IPS-18c (cell line): ENCODE results near the gene PRKN.

ENCODE experiments used
- H3K4me3 ChIP-seq: 2 replicates; pipeline ENCODE4 v1.7.0; 2013; ENCODE audit warnings: low read depth, mild to moderate bottlenecking, low read length, moderate library complexity; ENCODE audit not compliant: insufficient read depth
- H3K9me3 ChIP-seq: one replicate; pipeline ENCODE4 v1.6.1; 2013; ENCODE audit warnings: mild to moderate bottlenecking, low read length, moderate library complexity; ENCODE audit not compliant: control insufficient read depth, insufficient read depth

PRKN gene

GRCh38 chr6:161722394-161722793 is 1005.2 kb downstream of the PRKN start:
- Histone ChIP-seq H3K9me3 (no peaks in the 10 kb centered on the region), H3K4me3 (no peak overlapping the region)

GRCh38 chr6:161721511-161721910 is 1006.1 kb downstream of the PRKN start:
- Histone ChIP-seq H3K9me3 (no peaks in the 10 kb centered on the region), H3K4me3 (no peak overlapping the region)

GRCh38 chr6:161716176-161716575 is 1011.4 kb downstream of the PRKN start:
- no peak overlapping the region for H3K4me3 ChIP-seq
- H3K9me3 ChIP-seq: no peaks in the 10 kb centered on the region

GRCh38 chr6:161711938-161712337 is 1015.6 kb downstream of the PRKN start:
- H3K4me3 ChIP-seq: no peak overlapping the region

GRCh38 chr6:161711515-161711914 is 1016.1 kb downstream of the PRKN start:
- H3K9me3 ChIP-seq: no peaks in the 10 kb centered on the region

More at GRCh38 chr6:161711938-161712337, 1015.6 kb downstream of the PRKN start:
- H3K9me3 ChIP-seq: no peaks in the 10 kb centered on the region

GRCh38 chr6:161710698-161711097 is 1016.9 kb downstream of the PRKN start:
- H3K4me3 ChIP-seq: no peak overlapping the region
- H3K9me3 ChIP-seq: no peaks in the 10 kb centered on the region

More at GRCh38 chr6:161711515-161711914, 1016.1 kb downstream of the PRKN start:
- H3K4me3 ChIP-seq: no peak overlapping the region

- no peak overlapping the region for H3K4me3 ChIP-seq
- no peaks in the 10 kb centered on the region for H3K9me3 ChIP-seq
These were observed 1026.5 kb downstream of the PRKN start for GRCh38 chr6:161701056-161701455.

GRCh38 chr6:161696801-161697200 is 1030.8 kb downstream of the PRKN start:
- no peak overlapping the region for H3K4me3 ChIP-seq
- H3K9me3 ChIP-seq: no peaks in the 10 kb centered on the region

GRCh38 chr6:161694995-161695394 is 1032.6 kb downstream of the PRKN start:
- H3K4me3 ChIP-seq: no peak overlapping the region
- no peaks in the 10 kb centered on the region for H3K9me3 ChIP-seq

GRCh38 chr6:161686655-161687054 is 1040.9 kb downstream of the PRKN start:
- Histone ChIP-seq H3K4me3 (no peak overlapping the region), H3K9me3 (no peaks in the 10 kb centered on the region)

- no peak overlapping the region for H3K4me3 ChIP-seq
- no peaks in the 10 kb centered on the region for H3K9me3 ChIP-seq
These were observed 1042.7 kb downstream of the PRKN start for GRCh38 chr6:161684731-161685475.

- H3K9me3 ChIP-seq: no peaks in the 10 kb centered on the region
- no peak overlapping the region for H3K4me3 ChIP-seq
These were observed 1044.2 kb downstream of the PRKN start for GRCh38 chr6:161683400-161683799.

- Histone ChIP-seq H3K9me3 (no peaks in the 10 kb centered on the region), H3K4me3 (no peak overlapping the region)
These were observed 1044.6 kb downstream of the PRKN start for GRCh38 chr6:161682982-161683381.

- H3K9me3 ChIP-seq: no peaks in the 10 kb centered on the region
- no peak overlapping the region for H3K4me3 ChIP-seq
These were observed 1047.5 kb downstream of the PRKN start for GRCh38 chr6:161679980-161680538.

- H3K9me3 ChIP-seq: no peaks in the 10 kb centered on the region
- no peak overlapping the region for H3K4me3 ChIP-seq
These were observed 1050.4 kb downstream of the PRKN start for GRCh38 chr6:161677188-161677587.

- H3K4me3 ChIP-seq: no peak overlapping the region
- no peaks in the 10 kb centered on the region for H3K9me3 ChIP-seq
These were observed 1051.0 kb downstream of the PRKN start for GRCh38 chr6:161676586-161676985.

- H3K4me3 ChIP-seq: no peak overlapping the region
These were observed 1052.5 kb downstream of the PRKN start for GRCh38 chr6:161674930-161675682.

GRCh38 chr6:161673026-161673425 is 1054.5 kb downstream of the PRKN start:
- Histone ChIP-seq H3K9me3 (no peaks in the 10 kb centered on the region), H3K4me3 (no peak overlapping the region)

More at GRCh38 chr6:161674930-161675682, 1052.5 kb downstream of the PRKN start:
- no peaks in the 10 kb centered on the region for H3K9me3 ChIP-seq
